Measurements from ENCODE around the gene TLL1.

- TF ChIP-seq CTCF (IDR thresholded peaks at IDR 0.05) (no peak), POLR2A (IDR thresholded peaks at IDR 0.05) (no peak)
Measured at GRCh38 chr4:165970703-165971420, 97.8 kb downstream of the TLL1 start.

All from esophagus squamous epithelium (tissue), 4 donors.